Spleen (tissue), 11 donors: Measurements from ENCODE around the gene BTNL9. TPM values are rescaled to one million over a fixed set of nuclear protein-coding genes. Genes with fewer than 3 reads are reported as not detected.

ENCODE experiments used
- DNase-seq: peaks from one replicate; pipeline ENCODE4 v3.0.0-alpha.2; 2020
- H3K27ac ChIP-seq, 8 donors: fragments of 200-600 bp; sonication (generic) in 7 of 8; 1 replicate in 4 of 8; 2 replicates in 4 of 8; pipeline versions ENCODE4 v1.5.0 to v1.8.0; 2016 to 2021; ENCODE audit warnings: inconsistent platforms in 4 of 8, mild to moderate bottlenecking in 4 of 8, moderate library complexity in 1 of 8
- H3K27me3 ChIP-seq, 7 donors: fragments of 200-600 bp; sonication (generic) in 6 of 7; replicated peaks in 1 of 7; 1 replicate in 4 of 7; 2 replicates in 3 of 7; pipeline versions ENCODE4 v1.5.0 to v1.8.0; 2016 to 2021; ENCODE audit warnings: inconsistent platforms in 3 of 7, mild to moderate bottlenecking in 1 of 7
- H3K36me3 ChIP-seq, 6 donors: fragments of 200-600 bp; sonication (generic) in 5 of 6; 1 replicate in 4 of 6; 2 replicates in 2 of 6; pipeline versions ENCODE4 v1.5.0 to v1.8.0; 2016 to 2021; ENCODE audit warnings: inconsistent platforms in 2 of 6
- H3K4me1 ChIP-seq, 6 donors: fragments of 200-600 bp; sonication (generic) in 5 of 6; 1 replicate in 3 of 6; 2 replicates in 3 of 6; pipeline versions ENCODE4 v1.5.0 to v1.8.0; 2016 to 2021; ENCODE audit warnings: inconsistent platforms in 3 of 6
- H3K4me3 ChIP-seq, 8 donors: fragments of 200-600 bp; sonication (generic) in 7 of 8; 1 replicate in 4 of 8; 2 replicates in 4 of 8; pipeline versions ENCODE4 v1.5.0 to v1.8.0; 2016 to 2021; ENCODE audit warnings: inconsistent platforms in 4 of 8, mild to moderate bottlenecking in 4 of 8, moderate library complexity in 2 of 8
- H3K9me3 ChIP-seq, 8 donors: fragments of 200-600 bp; sonication (generic) in 7 of 8; 1 replicate in 4 of 8; 2 replicates in 4 of 8; pipeline versions ENCODE4 v1.5.0 to v1.8.0; 2016 to 2021; ENCODE audit warnings: inconsistent platforms in 4 of 8
- POLR2A ChIP-seq, 3 donors: fragments of 450-650 bp; IDR thresholded peaks; one replicate each; pipeline ENCODE4 v1.5.1; 2017; ENCODE audit warnings: antibody characterized with exemption in 3 of 3, mild to moderate bottlenecking in 1 of 3
- POLR2AphosphoS5 ChIP-seq, 3 donors: sonication (generic); formaldehyde crosslinking; IDR thresholded peaks; one replicate each; pipeline ENCODE4 v1.5.1; 2017; ENCODE audit warnings: antibody characterized with exemption in 3 of 3
- WGBS, 5 donors: extraction: QIAGEN DNeasy Blood & Tissue Kit in 3 of 5; methylation state at CpG; one replicate each; pipeline versions ENCODE4 v1.1.5 to v1.1.7; 2013 to 2018; 5-methylcytosine and 5-hydroxymethylcytosine counted together
- intact Hi-C: fragments of 100-400 bp; cut with DNase I; formaldehyde crosslinking; loops from one replicate; pipeline ENCODE4 v1.15.0; 2023; ENCODE audit warnings: low total_unique reads
- polyA plus RNA-seq, 3 donors: library from polyadenylated mRNA; stranded (reverse); fragments of 200-250 nt; gene quantifications; one replicate each; pipeline ENCODE4 v1.2.1, GENCODE V29; 2013
- total RNA-seq, 7 donors: library from RNA; depleted of rRNA in 3 of 7; stranded (reverse); fragments of >200 nt in 3 of 7; fragmentation: NEBNext Ultra II Directional in 4 of 7; extraction: Animal tissue kit (Norgen Biotek cat#: 25700) in 4 of 7; gene quantifications; one replicate each; pipeline versions ENCODE4 v1.1.0 to v1.2.1, GENCODE V29; 2016 to 2021
- TF ChIP-seq, protein P1 (sequence below), 11 experiments: fragments of 200-600 bp in 7 of 11; fragments of 450-650 bp in 4 of 11; sonication (generic) in 4 of 11; IDR thresholded peaks in 8 of 11; conservative IDR thresholded peaks in 3 of 11; 1 replicate in 7 of 11; 2 replicates in 4 of 11; pipeline versions ENCODE4 v1.4.0 to v1.8.0; 2016 to 2021; ENCODE audit warnings: antibody characterized with exemption in 11 of 11, inconsistent platforms in 4 of 11, mild to moderate bottlenecking in 1 of 11
- donor health status: healthy with polysubstance abuse.
- donor health status: DM: no; HTN: no; CAD: no; lungs with moderate emphysema.
- donor health status: DM: no; HTN: no; CAD: no.
- donor health status: Bipolar disorder and iron deficiency.
- donor health status: healthy.
- donor health status: DM: no; HTN: no; CAD: no.
- donor health status: DM: yes; HTN: yes; CAD: no.

BTNL9 gene
- total and polyA plus RNA-seq, 10 donors = 17.2 to 123 (median 85.7) TPM

GRCh38 chr5:181037365-181037861, 2.7 kb upstream of the BTNL9 start:
- H3K27me3 ChIP-seq = peaks cover 0 to 55% (median 0%) of the 10 kb centered on the region in 7 donors
- no peak overlapping the region for H3K27ac ChIP-seq
- TF ChIP-seq POLR2A (IDR thresholded peaks at IDR 0.05) (no peak), POLR2AphosphoS5 (IDR thresholded peaks at IDR 0.05) (no peak)
- TF ChIP-seq, protein P1, sequence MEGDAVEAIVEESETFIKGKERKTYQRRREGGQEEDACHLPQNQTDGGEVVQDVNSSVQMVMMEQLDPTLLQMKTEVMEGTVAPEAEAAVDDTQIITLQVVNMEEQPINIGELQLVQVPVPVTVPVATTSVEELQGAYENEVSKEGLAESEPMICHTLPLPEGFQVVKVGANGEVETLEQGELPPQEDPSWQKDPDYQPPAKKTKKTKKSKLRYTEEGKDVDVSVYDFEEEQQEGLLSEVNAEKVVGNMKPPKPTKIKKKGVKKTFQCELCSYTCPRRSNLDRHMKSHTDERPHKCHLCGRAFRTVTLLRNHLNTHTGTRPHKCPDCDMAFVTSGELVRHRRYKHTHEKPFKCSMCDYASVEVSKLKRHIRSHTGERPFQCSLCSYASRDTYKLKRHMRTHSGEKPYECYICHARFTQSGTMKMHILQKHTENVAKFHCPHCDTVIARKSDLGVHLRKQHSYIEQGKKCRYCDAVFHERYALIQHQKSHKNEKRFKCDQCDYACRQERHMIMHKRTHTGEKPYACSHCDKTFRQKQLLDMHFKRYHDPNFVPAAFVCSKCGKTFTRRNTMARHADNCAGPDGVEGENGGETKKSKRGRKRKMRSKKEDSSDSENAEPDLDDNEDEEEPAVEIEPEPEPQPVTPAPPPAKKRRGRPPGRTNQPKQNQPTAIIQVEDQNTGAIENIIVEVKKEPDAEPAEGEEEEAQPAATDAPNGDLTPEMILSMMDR (IDR thresholded peaks at IDR 0.05 in 8 of 11, conservative IDR thresholded peaks at IDR 0.05 in 3 of 11) = no peak
- DNase-seq = peak; percentile 23
- H3K4me3 ChIP-seq = no peak overlapping the region
- H3K36me3 ChIP-seq = no peaks in the 10 kb centered on the region
- H3K9me3 ChIP-seq = peaks cover 0 to 7% (median under 1%) of the 10 kb centered on the region in 8 donors
- intact Hi-C loops = loop anchor here (10.0 kb wide), 1 partner anchor 163 kb away; no protein-coding TSS in a partner anchor
- 67 to 90% (median 84%) methylated on average over 1 to 4 of the region's 4 CpGs for WGBS, 5 donors
- peaks cover 0 to 14% (median 0%) of the 10 kb centered on the region in 6 donors for H3K4me1 ChIP-seq

- intact Hi-C loops = loop anchor here (10.0 kb wide), 1 partner anchor 165 kb away; no protein-coding TSS in a partner anchor
- peaks cover 0 to 29% (median 3%) of the 10 kb centered on the region in 6 donors for H3K4me1 ChIP-seq
- no peaks in the 10 kb centered on the region for H3K36me3 ChIP-seq
- peaks cover 0 to 74% (median 0%) of the 10 kb centered on the region in 7 donors for H3K27me3 ChIP-seq
- DNase-seq = peak; percentile 41
- TF ChIP-seq, protein P1 (IDR thresholded peaks at IDR 0.05 in 8 of 11, conservative IDR thresholded peaks at IDR 0.05 in 3 of 11) = no peak
- no peak for TF ChIP-seq POLR2A (IDR thresholded peaks at IDR 0.05)
- no peak for TF ChIP-seq POLR2AphosphoS5 (IDR thresholded peaks at IDR 0.05)
- H3K27ac ChIP-seq = peak overlapping the region in 5 of 8 donors; percentile 25 to 74 (median 66)
- H3K9me3 ChIP-seq = no peaks in the 10 kb centered on the region
- peak overlapping the region in 4 of 8 donors; percentile 4 to 65 (median 28) for H3K4me3 ChIP-seq
- 48 to 61% (median 57%) methylated on average over 8 of the region's 8 CpGs for WGBS, 5 donors
These were observed 595 bp upstream of the BTNL9 start for GRCh38 chr5:181039471-181039870.

DNA sequence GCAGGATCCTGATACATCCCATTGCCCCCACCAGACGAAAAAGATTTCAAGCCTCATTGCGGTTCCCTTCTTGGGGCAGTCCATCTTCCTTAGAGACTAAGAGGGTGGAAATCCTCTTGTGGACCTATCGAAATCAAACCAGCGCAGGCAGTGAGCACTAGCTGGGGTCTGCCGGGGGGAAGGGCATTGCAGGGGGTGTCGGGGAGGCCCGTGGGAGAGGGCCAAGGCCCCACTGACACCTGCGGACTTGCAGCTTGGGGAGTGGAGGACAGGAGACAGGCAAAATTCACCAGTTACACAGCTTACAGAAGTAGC, 522 bp downstream of the BTNL9 start:
- intact Hi-C loops = no loop called here
- Histone ChIP-seq H3K27me3 (peaks cover 0 to 81% (median 0%) of the 10 kb centered on the region in 7 donors), H3K36me3 (no peaks in the 10 kb centered on the region), H3K4me3 (peak overlapping the region in 7 of 8 donors; percentile 4 to 65 (median 22)), H3K4me1 (peaks cover 0 to 36% (median 3%) of the 10 kb centered on the region in 6 donors), H3K9me3 (no peaks in the 10 kb centered on the region), H3K27ac (peak overlapping the region in 5 of 8 donors; percentile 29 to 74 (median 66))
- 64 to 75% (median 65%) methylated on average over 8 of the region's 8 CpGs for WGBS, 5 donors
- no peak for TF ChIP-seq POLR2A (IDR thresholded peaks at IDR 0.05)
- TF ChIP-seq, protein P1 (IDR thresholded peaks at IDR 0.05 in 8 of 11, conservative IDR thresholded peaks at IDR 0.05 in 3 of 11) = no peak
- no peak for TF ChIP-seq POLR2AphosphoS5 (IDR thresholded peaks at IDR 0.05)
- DNase-seq = no peak

DNA sequence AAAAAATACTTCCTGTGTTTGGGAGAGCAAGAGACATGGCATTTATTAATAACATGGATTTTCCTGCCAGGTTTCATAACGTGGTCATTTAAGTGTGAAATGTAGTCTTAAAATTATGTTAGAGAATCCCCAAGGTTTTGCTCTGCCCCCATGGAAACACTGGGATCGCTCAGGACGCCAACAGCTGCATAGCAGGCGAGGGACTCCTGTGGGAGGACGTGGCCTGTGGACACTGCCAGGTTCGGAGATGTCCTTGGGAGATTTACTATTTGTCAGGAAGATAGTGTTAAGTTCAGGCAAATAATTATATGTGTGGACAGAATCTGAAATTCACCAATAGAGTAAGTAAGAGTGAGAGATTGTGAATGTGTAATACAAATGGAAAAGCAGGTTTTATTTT, 977 bp downstream of the BTNL9 start:
- H3K36me3 ChIP-seq = no peaks in the 10 kb centered on the region
- H3K27ac ChIP-seq = peak overlapping the region in 5 of 8 donors; percentile 29 to 74 (median 66)
- no peaks in the 10 kb centered on the region for H3K9me3 ChIP-seq
- peak; percentile 43 for DNase-seq
- H3K27me3 ChIP-seq = peaks cover 0 to 80% (median 0%) of the 10 kb centered on the region in 7 donors
- H3K4me3 ChIP-seq = peak overlapping the region in 7 of 8 donors; percentile 4 to 65 (median 22)
- 38 to 59% (median 49%) methylated on average over 6 of the region's 6 CpGs for WGBS, 5 donors
- H3K4me1 ChIP-seq = peaks cover 0 to 36% (median 3%) of the 10 kb centered on the region in 6 donors
- intact Hi-C loops = no loop called here
- TF ChIP-seq, protein P1 (IDR thresholded peaks at IDR 0.05 in 8 of 11, conservative IDR thresholded peaks at IDR 0.05 in 3 of 11) = no peak
- TF ChIP-seq POLR2AphosphoS5 (IDR thresholded peaks at IDR 0.05) = peak in 1 of 3 donors; percentile 52
